ENCODE data around the gene SFTPB.

The SFTPB gene

GRCh38 chr2:85708641-85709040 lies 40.6 kb upstream of the SFTPB start (continued):
- TF ChIP-seq ZNF362 (tag by site-specific recombination; IDR thresholded peaks at IDR 0.05) (no peak), ZNF530 (tag by site-specific recombination; IDR thresholded peaks at IDR 0.05; ENCODE audit: low read depth) (no peak), ZBTB20 (tag by site-specific recombination; IDR thresholded peaks at IDR 0.05) (no peak), ZNF10 (tag by site-specific recombination; IDR thresholded peaks at IDR 0.05) (no peak), ZNF48 (tag by site-specific recombination; IDR thresholded peaks at IDR 0.05) (no peak), ZNF214 (tag by site-specific recombination; IDR thresholded peaks at IDR 0.05; ENCODE audit: borderline replicate concordance) (no peak), ZNF391 (tag by site-specific recombination; IDR thresholded peaks at IDR 0.05; ENCODE audit: borderline replicate concordance, low read depth) (no peak), ZNF174 (tag by site-specific recombination; IDR thresholded peaks at IDR 0.05) (no peak), ZNF133 (tag by site-specific recombination; IDR thresholded peaks at IDR 0.05) (no peak)

GRCh38 chr2:85707304-85707703 lies 39.3 kb upstream of the SFTPB start:
- Histone ChIP-seq H3K4me3 (ENCODE audit: low read depth, low read length) (no peak overlapping the region), H3K36me3 (ENCODE audit: control insufficient read depth in 2 of 2, insufficient read depth in 1 of 2, low read length in 2 of 2) (no peaks in the 10 kb centered on the region), H3K9me3 (ENCODE audit: control insufficient read depth, insufficient read depth, low read depth, low read length) (no peaks in the 10 kb centered on the region), H3K4me1 (ENCODE audit: control insufficient read depth, insufficient read depth, low read length) (no peaks in the 10 kb centered on the region), H3K27ac (ENCODE audit: extremely low read depth, low read depth, low read length) (no peak overlapping the region)
- CTCF ChIA-PET: interaction anchor here (0.7 to 7.1 kb wide), 27 partner anchors 9 to 318 kb away, joined by 3 to 54 read pairs (median 5); partner anchors contain the start of gene GNLY
- POLR2A ChIA-PET: no interaction called here
- TF ChIP-seq ZNF362 (tag by site-specific recombination; IDR thresholded peaks at IDR 0.05): no peak
- TF ChIP-seq ZNF335 (tag by site-specific recombination; conservative IDR thresholded peaks at IDR 0.05): peak; percentile 28; the same call in 1 of the 2 replicates
- TF ChIP-seq ZNF580 (tag by site-specific recombination; IDR thresholded peaks at IDR 0.05): 0 out of 2 replicates have a peak, but pooled peaks have one; percentile 66
- TF ChIP-seq ZNF18 (tag by site-specific recombination; IDR thresholded peaks at IDR 0.05): peak; percentile 80
- TF ChIP-seq ZNF423 (tag by site-specific recombination; IDR thresholded peaks at IDR 0.05): no peak
- TF ChIP-seq SP3 (tag by site-specific recombination; IDR thresholded peaks at IDR 0.05): peak; percentile 54
- 0 out of 2 replicates have a peak, but pooled peaks have one; percentile 22 for TF ChIP-seq ZSCAN23 (tag by site-specific recombination; IDR thresholded peaks at IDR 0.05)
- peak; percentile 80 for TF ChIP-seq CTCF (tag by site-specific recombination; IDR thresholded peaks at IDR 0.05)
- TF ChIP-seq ZFP69B (tag by site-specific recombination; IDR thresholded peaks at IDR 0.05): peak; percentile 42; the same call in 1 of the 2 replicates
- TF ChIP-seq ZNF518A (tag by site-specific recombination; conservative IDR thresholded peaks at IDR 0.05; ENCODE audit: low read depth): 0 out of 2 replicates have a peak, but pooled peaks have one; percentile 30
- TF ChIP-seq ZNF621 (tag by site-specific recombination; IDR thresholded peaks at IDR 0.05): no peak
- peak; percentile 74 for TF ChIP-seq KLF8 (tag by site-specific recombination; IDR thresholded peaks at IDR 0.05)
- TF ChIP-seq ZNF639 (tag by site-specific recombination; IDR thresholded peaks at IDR 0.05): 0 out of 2 replicates have a peak, but pooled peaks have one; percentile 60
- TF ChIP-seq ZNF2 (tag by site-specific recombination; IDR thresholded peaks at IDR 0.05): 0 out of 2 replicates have a peak, but pooled peaks have one; percentile 43
- TF ChIP-seq SP7 (tag by site-specific recombination; IDR thresholded peaks at IDR 0.05): peak; percentile 79
- no peak for TF ChIP-seq SP2 (tag by site-specific recombination; IDR thresholded peaks at IDR 0.05)
- TF ChIP-seq ZNF114 (tag by site-specific recombination; IDR thresholded peaks at IDR 0.05): no peak
